OCI-LY3 (cell line): ENCODE results near the gene CEP350.

Experiments used
- CTCF ChIP-seq: fragments of 200-600, 300-600 bp; sonication (generic); IDR thresholded peaks from 2 replicates; pipeline ENCODE4 v1.5.1; 2014; ENCODE audit warnings: antibody characterized with exemption, low read length, low read depth
- EZH2phosphoT487 ChIP-seq: fragments of 200-600 bp; shearing (Covaris generic); IDR thresholded peaks from 2 replicates; pipeline ENCODE4 v1.6.1; 2018; ENCODE audit warnings: antibody characterized with exemption, mixed run types, low read depth

- TF ChIP-seq CTCF (no peak), EZH2phosphoT487 (no peak)
These were observed 85.4 kb downstream of the CEP350 start for GRCh38 chr1:180040034-180040433.
